ENCODE data around the gene VWA8.
"Not testable (repeated sequence)": the region's sequence is repeated elsewhere in the genome, so short reads cannot be mapped to it uniquely, and the experiment has no call there.

Gene VWA8

GRCh38 chr13:41639237-41639904 lies 321.5 kb downstream of the VWA8 start:
- no peak for DNase-seq

GRCh38 chr13:41637586-41637985 lies 323.3 kb downstream of the VWA8 start:
- DNase-seq = no peak

GRCh38 chr13:41637032-41637431 lies 323.9 kb downstream of the VWA8 start:
- DNase-seq = not testable (repeated sequence)

- DNase-seq = not testable (repeated sequence)
These were observed 324.3 kb downstream of the VWA8 start for GRCh38 chr13:41636590-41636989.

- no peak for DNase-seq
These were observed 326.5 kb downstream of the VWA8 start for GRCh38 chr13:41634407-41634806.

- DNase-seq = no peak
These were observed 327.1 kb downstream of the VWA8 start for GRCh38 chr13:41633776-41634175.

GRCh38 chr13:41631296-41631965 lies 329.5 kb downstream of the VWA8 start:
- DNase-seq = no peak

GRCh38 chr13:41627425-41627824 lies 333.5 kb downstream of the VWA8 start:
- no peak for DNase-seq

GRCh38 chr13:41624041-41624440 lies 336.9 kb downstream of the VWA8 start:
- no peak for DNase-seq

GRCh38 chr13:41622432-41623429 lies 338.2 kb downstream of the VWA8 start:
- no peak for DNase-seq

- DNase-seq = no peak
These were observed 339.0 kb downstream of the VWA8 start for GRCh38 chr13:41621716-41622431.

GRCh38 chr13:41617633-41618032 lies 343.3 kb downstream of the VWA8 start:
- DNase-seq = not testable (repeated sequence)

GRCh38 chr13:41616151-41616550 lies 344.8 kb downstream of the VWA8 start:
- no peak for DNase-seq

- no peak for DNase-seq
These were observed 345.4 kb downstream of the VWA8 start for GRCh38 chr13:41615528-41615855.

GRCh38 chr13:41614671-41615527 lies 346.0 kb downstream of the VWA8 start:
- DNase-seq = no peak

GRCh38 chr13:41613984-41614661 lies 346.8 kb downstream of the VWA8 start:
- DNase-seq = no peak

- no peak for DNase-seq
These were observed 347.4 kb downstream of the VWA8 start for GRCh38 chr13:41613471-41613870.

GRCh38 chr13:41611385-41611784 lies 349.5 kb downstream of the VWA8 start:
- no peak for DNase-seq

GRCh38 chr13:41610404-41610803 lies 350.5 kb downstream of the VWA8 start:
- DNase-seq = no peak

- no peak for DNase-seq
These were observed 351.1 kb downstream of the VWA8 start for GRCh38 chr13:41609828-41610227.

- DNase-seq = no peak
These were observed 352.1 kb downstream of the VWA8 start for GRCh38 chr13:41608839-41609177.
